Uterus (tissue), 2 donors: ENCODE data around the gene GCNT4.

ENCODE experiments used
- CTCF ChIP-seq, 4 experiments: fragments of 200-600 bp in 2 of 4; fragments of 450-650 bp in 2 of 4; sonication (generic) in 2 of 4; IDR thresholded peaks; one replicate each; pipeline ENCODE4 v1.5.1; 2016 to 2019; ENCODE audit warnings: antibody characterized with exemption in 4 of 4, mild to moderate bottlenecking in 2 of 4, moderate library complexity in 1 of 4
- POLR2A ChIP-seq, 2 donors: fragments of 450-650 bp; IDR thresholded peaks; one replicate each; pipeline ENCODE4 v1.6.1; 2016; ENCODE audit warnings: antibody characterized with exemption in 2 of 2, mild to moderate bottlenecking in 1 of 2, moderate library complexity in 1 of 2

- TF ChIP-seq POLR2A (IDR thresholded peaks at IDR 0.05) (no peak), CTCF (IDR thresholded peaks at IDR 0.05) (no peak)
These were observed 8.0 kb downstream of the GCNT4 start for GRCh38 chr5:75044406-75044805.
